ENCODE data around the gene ST6GALNAC6. TPM values are rescaled to one million over a fixed set of nuclear protein-coding genes. Genes with fewer than 3 reads are reported as not detected.

The ST6GALNAC6 gene
- total RNA-seq, 1 donor from 2014 or later: 80.0 TPM

- DNase-seq (ENCODE audit: low spot score): no peak
- Mint-ChIP-seq H3K4me3 (ENCODE audit: unreplicated experiment) (no peak overlapping the region), H3K36me3 (ENCODE audit: low read depth, unreplicated experiment) (peaks cover 8% of the 10 kb centered on the region), H3K27ac (ENCODE audit: unreplicated experiment) (peak overlapping the region; percentile 24), H3K9me3 (ENCODE audit: unreplicated experiment) (no peaks in the 10 kb centered on the region), H3K27me3 (ENCODE audit: unreplicated experiment) (peaks cover 15% of the 10 kb centered on the region), H3K4me1 (ENCODE audit: unreplicated experiment) (peaks cover 11% of the 10 kb centered on the region)
- no peak for TF ChIP-seq CTCF (IDR thresholded peaks at IDR 0.05; ENCODE audit: unreplicated experiment)
Measured at GRCh38 chr9:127928676-127929624, 29.5 kb upstream of the ST6GALNAC6 start.

GRCh38 chr9:127927988-127928675, 28.7 kb upstream of the ST6GALNAC6 start:
- Mint-ChIP-seq H3K27me3 (ENCODE audit: unreplicated experiment) (peaks cover 14% of the 10 kb centered on the region), H3K27ac (ENCODE audit: unreplicated experiment) (no peak overlapping the region), H3K9me3 (ENCODE audit: unreplicated experiment) (no peaks in the 10 kb centered on the region), H3K4me3 (ENCODE audit: unreplicated experiment) (no peak overlapping the region), H3K4me1 (ENCODE audit: unreplicated experiment) (peaks cover 11% of the 10 kb centered on the region), H3K36me3 (ENCODE audit: low read depth, unreplicated experiment) (peaks cover 7% of the 10 kb centered on the region)
- DNase-seq (ENCODE audit: low spot score): no peak
- TF ChIP-seq CTCF (IDR thresholded peaks at IDR 0.05; ENCODE audit: unreplicated experiment): no peak

GRCh38 chr9:127927201-127927987, 28.0 kb upstream of the ST6GALNAC6 start:
- peaks cover 14% of the 10 kb centered on the region for H3K27me3 Mint-ChIP-seq (ENCODE audit: unreplicated experiment)
- peaks cover 11% of the 10 kb centered on the region for H3K4me1 Mint-ChIP-seq (ENCODE audit: unreplicated experiment)
- H3K36me3 Mint-ChIP-seq (ENCODE audit: low read depth, unreplicated experiment): peaks cover 3% of the 10 kb centered on the region
- no peak overlapping the region for H3K27ac Mint-ChIP-seq (ENCODE audit: unreplicated experiment)
- TF ChIP-seq CTCF (IDR thresholded peaks at IDR 0.05; ENCODE audit: unreplicated experiment): no peak
- no peak for DNase-seq (ENCODE audit: low spot score)
- no peak overlapping the region for H3K4me3 Mint-ChIP-seq (ENCODE audit: unreplicated experiment)
- no peaks in the 10 kb centered on the region for H3K9me3 Mint-ChIP-seq (ENCODE audit: unreplicated experiment)

- Mint-ChIP-seq H3K9me3 (ENCODE audit: unreplicated experiment) (no peaks in the 10 kb centered on the region), H3K4me3 (ENCODE audit: unreplicated experiment) (no peak overlapping the region), H3K36me3 (ENCODE audit: low read depth, unreplicated experiment) (peaks cover 3% of the 10 kb centered on the region), H3K27me3 (ENCODE audit: unreplicated experiment) (peaks cover 14% of the 10 kb centered on the region), H3K27ac (ENCODE audit: unreplicated experiment) (no peak overlapping the region), H3K4me1 (ENCODE audit: unreplicated experiment) (peaks cover 11% of the 10 kb centered on the region)
- no peak for DNase-seq (ENCODE audit: low spot score)
- no peak for TF ChIP-seq CTCF (IDR thresholded peaks at IDR 0.05; ENCODE audit: unreplicated experiment)
Measured at GRCh38 chr9:127926906-127927200, 27.4 kb upstream of the ST6GALNAC6 start.
